ENCODE results near the gene DUSP7. TPM values are rescaled to one million over a fixed set of nuclear protein-coding genes. Genes with fewer than 3 reads are reported as not detected.

Gene DUSP7
- total RNA-seq, 6 experiments from 2014 or later = 31.7 to 43.3 (median 37.4) TPM

- peaks cover 8% of the 10 kb centered on the region for H3K27me3 Mint-ChIP-seq (ENCODE audit: insufficient read depth)
- H3K27ac Mint-ChIP-seq = no peak overlapping the region
- no peaks in the 10 kb centered on the region for H3K9me3 Mint-ChIP-seq
- no peak for TF ChIP-seq CTCF (IDR thresholded peaks at IDR 0.05)
- DNase-seq = no peak
- H3K4me3 Mint-ChIP-seq = no peak overlapping the region
- no peaks in the 10 kb centered on the region for H3K4me1 Mint-ChIP-seq (ENCODE audit: low read depth)
- no peaks in the 10 kb centered on the region for H3K36me3 Mint-ChIP-seq (ENCODE audit: low read depth)
Measured at GRCh38 chr3:52078781-52079560, 22.6 kb upstream of the DUSP7 start.

- peaks cover 8% of the 10 kb centered on the region for H3K27me3 Mint-ChIP-seq (ENCODE audit: insufficient read depth)
- H3K4me3 Mint-ChIP-seq = no peak overlapping the region
- no peaks in the 10 kb centered on the region for H3K4me1 Mint-ChIP-seq (ENCODE audit: low read depth)
- peak overlapping the region; percentile 43; the same call in 1 of the 2 replicates for H3K27ac Mint-ChIP-seq
- no peaks in the 10 kb centered on the region for H3K9me3 Mint-ChIP-seq
- no peak for TF ChIP-seq CTCF (IDR thresholded peaks at IDR 0.05)
- DNase-seq = no peak
- H3K36me3 Mint-ChIP-seq (ENCODE audit: low read depth) = no peaks in the 10 kb centered on the region
Measured at GRCh38 chr3:52077925-52078324, 21.6 kb upstream of the DUSP7 start.

GRCh38 chr3:52076896-52077780 lies 20.8 kb upstream of the DUSP7 start:
- Mint-ChIP-seq H3K27me3 (ENCODE audit: insufficient read depth) (peaks cover 8% of the 10 kb centered on the region), H3K36me3 (ENCODE audit: low read depth) (no peaks in the 10 kb centered on the region), H3K9me3 (no peaks in the 10 kb centered on the region), H3K4me3 (no peak overlapping the region), H3K27ac (no peak overlapping the region), H3K4me1 (ENCODE audit: low read depth) (no peaks in the 10 kb centered on the region)
- no peak for DNase-seq
- no peak for TF ChIP-seq CTCF (IDR thresholded peaks at IDR 0.05)

- no peak overlapping the region for H3K27ac Mint-ChIP-seq
Measured at GRCh38 chr3:52073490-52073889, 17.1 kb upstream of the DUSP7 start.

GRCh38 chr3:52072471-52072870 lies 16.1 kb upstream of the DUSP7 start:
- Mint-ChIP-seq H3K27me3 (ENCODE audit: insufficient read depth) (peaks cover 2% of the 10 kb centered on the region; the same call in 1 of the 2 replicates), H3K4me3 (no peak overlapping the region), H3K9me3 (no peaks in the 10 kb centered on the region), H3K4me1 (ENCODE audit: low read depth) (peaks cover 17% of the 10 kb centered on the region), H3K27ac (no peak overlapping the region), H3K36me3 (ENCODE audit: low read depth) (no peaks in the 10 kb centered on the region)
- TF ChIP-seq CTCF (IDR thresholded peaks at IDR 0.05) = no peak
- DNase-seq = no peak

More at GRCh38 chr3:52073490-52073889, 17.1 kb upstream of the DUSP7 start:
- Mint-ChIP-seq H3K9me3 (no peaks in the 10 kb centered on the region), H3K36me3 (ENCODE audit: low read depth) (no peaks in the 10 kb centered on the region), H3K4me1 (ENCODE audit: low read depth) (peaks cover 12% of the 10 kb centered on the region), H3K4me3 (no peak overlapping the region), H3K27me3 (ENCODE audit: insufficient read depth) (peaks cover 2% of the 10 kb centered on the region; the same call in 1 of the 2 replicates)
- TF ChIP-seq CTCF (IDR thresholded peaks at IDR 0.05) = no peak
- DNase-seq = no peak

Measured in HFFc6 (cell line).